HepG2 (cell line): ENCODE measurements around the gene SSU72. TPM values are rescaled to one million over a fixed set of nuclear protein-coding genes. Genes with fewer than 3 reads are reported as not detected.
A peak's percentile ranks its signal among the peaks of the same experiment; 100 is the strongest.

ENCODE experiments used
- ARID4A ChIP-seq: sonication (generic); formaldehyde crosslinking; IDR thresholded peaks from 2 replicates; pipeline ENCODE4 v1.5.0; 2020; ENCODE audit warnings: mild to moderate bottlenecking, missing genetic modification reagents, borderline replicate concordance
- ARNTL ChIP-seq: sonication (generic); formaldehyde crosslinking; IDR thresholded peaks from 2 replicates; pipeline ENCODE4 v1.4.0; 2020; ENCODE audit warnings: mild to moderate bottlenecking, missing genetic modification reagents
- ATF7 ChIP-seq, 2 experiments: fragments of 450-650 bp in 1 of 2; sonication (generic) in 1 of 2; formaldehyde crosslinking in 1 of 2; IDR thresholded peaks; 2 replicates each; pipeline versions ENCODE4 v1.4.0 to v1.6.1; 2016 to 2020; ENCODE audit warnings: antibody characterized with exemption in 1 of 2, mild to moderate bottlenecking in 1 of 2, missing genetic modification reagents in 1 of 2
- ATRX ChIP-seq: sonication (generic); formaldehyde crosslinking; IDR thresholded peaks from 2 replicates; pipeline ENCODE4 v1.4.0; 2020; ENCODE audit warnings: missing genetic modification reagents, borderline replicate concordance
- ERF ChIP-seq: IDR thresholded peaks from 2 replicates; pipeline ENCODE4 v1.6.1; 2018; ENCODE audit warnings: missing biosample characterization, missing genetic modification reagents
- ETV5 ChIP-seq: IDR thresholded peaks from 2 replicates; pipeline ENCODE4 v1.6.1; 2018; ENCODE audit warnings: missing biosample characterization, missing genetic modification reagents, inconsistent platforms, borderline replicate concordance
- IKZF1 ChIP-seq: fragments of 450-650 bp; IDR thresholded peaks from 2 replicates; pipeline ENCODE4 v1.7.1; 2016
- MBD4 ChIP-seq: IDR thresholded peaks from 2 replicates; pipeline ENCODE4 v1.6.1; 2012; ENCODE audit warnings: low read length, inconsistent platforms, borderline replicate concordance
- MIXL1 ChIP-seq: IDR thresholded peaks from 2 replicates; pipeline ENCODE4 v1.6.1; 2016
- NR2F6 ChIP-seq, 2 experiments: IDR thresholded peaks; 2 replicates each; pipeline ENCODE4 v1.6.1; 2016; ENCODE audit warnings: antibody characterized with exemption in 1 of 2, mild to moderate bottlenecking in 1 of 2
- PBX2 ChIP-seq: IDR thresholded peaks from 2 replicates; pipeline ENCODE4 v1.6.1; 2016; ENCODE audit warnings: control low read depth
- RCOR2 ChIP-seq: IDR thresholded peaks from 2 replicates; pipeline ENCODE4 v1.6.1; 2016; ENCODE audit warnings: missing biosample characterization, missing genetic modification reagents
- SAP130 ChIP-seq: IDR thresholded peaks from 2 replicates; pipeline ENCODE4 v1.6.1; 2016; ENCODE audit warnings: low read depth
- SYNCRIP ChIP-seq: fragments of 200-400 bp; formaldehyde crosslinking; IDR thresholded peaks from 2 replicates; pipeline ENCODE4 v1.6.1; 2018; ENCODE audit warnings: mild to moderate bottlenecking, low read depth, low read length; ENCODE audit not compliant: insufficient read depth
- ZBTB39 ChIP-seq: sonication (generic); formaldehyde crosslinking; IDR thresholded peaks from 2 replicates; pipeline ENCODE4 v1.5.0; 2020; ENCODE audit warnings: missing genetic modification reagents
- ZNF496 ChIP-seq: sonication (generic); formaldehyde crosslinking; IDR thresholded peaks from 2 replicates; pipeline ENCODE4 v1.8.1; 2023; ENCODE audit warnings: mild to moderate bottlenecking, moderate library complexity, missing genetic modification reagents; ENCODE audit not compliant: insufficient replicate concordance
- ZNF549 ChIP-seq: sonication (generic); formaldehyde crosslinking; IDR thresholded peaks from 2 replicates; pipeline ENCODE4 v1.5.0; 2020; ENCODE audit warnings: missing genetic modification reagents
- ZNF557 ChIP-seq: sonication (generic); formaldehyde crosslinking; IDR thresholded peaks from 2 replicates; pipeline ENCODE4 v1.4.0; 2020; ENCODE audit warnings: missing genetic modification reagents
- ZNF619 ChIP-seq: sonication (generic); formaldehyde crosslinking; IDR thresholded peaks from 2 replicates; pipeline ENCODE4 v1.4.0; 2020; ENCODE audit warnings: mild to moderate bottlenecking, missing genetic modification reagents
- ZNF749 ChIP-seq: sonication (generic); formaldehyde crosslinking; IDR thresholded peaks from 2 replicates; pipeline ENCODE4 v1.8.0; 2022; ENCODE audit warnings: mild to moderate bottlenecking, missing genetic modification reagents, moderate library complexity, borderline replicate concordance
- ZSCAN25 ChIP-seq: sonication (generic); formaldehyde crosslinking; IDR thresholded peaks from 2 replicates; pipeline ENCODE4 v1.8.0; 2022; ENCODE audit warnings: mild to moderate bottlenecking, missing genetic modification reagents
- polyA plus RNA-seq, 8 experiments: library from polyadenylated mRNA; depleted of rRNA in 3 of 8; stranded (reverse) in 7 of 8; unstranded in 1 of 8; fragments of >200 nt; fragmentation: Illumina TruSeq in 4 of 8; extraction: Trizol in 4 of 8; gene quantifications; 2 replicates each; pipeline versions ENCODE4 v1.2.1 to v1.2.3, GENCODE V29; 2011 to 2016; ENCODE audit warnings: low read depth in 4 of 8, missing spikeins in 1 of 8, mixed read lengths in 1 of 8; ENCODE audit not compliant: insufficient read depth in 1 of 8
- total RNA-seq, 5 experiments: library from RNA; depleted of rRNA; stranded (reverse); fragments of >200 nt; fragmentation: Illumina TruSeq; extraction: Trizol; gene quantifications; 2 replicates each; pipeline ENCODE4 v1.2.3, GENCODE V29; 2016; ENCODE audit warnings: low read depth in 1 of 5

The SSU72 gene
- total and polyA plus RNA-seq, 2 of the 13 experiments (the other 11 are each of a cell fraction or from before 2014, with no cell fraction given), result 42.8 to 67.1 TPM

- no peak; the same call in 1 of the 2 replicates for TF ChIP-seq ARID4A (CRISPR knock-in tag)
- TF ChIP-seq ZNF496, result no peak
- no peak for TF ChIP-seq ETV5
- TF ChIP-seq ZBTB39 (CRISPR knock-in tag), result no peak
- TF ChIP-seq SYNCRIP, result no peak
- TF ChIP-seq ARNTL (CRISPR knock-in tag), result no peak
- TF ChIP-seq MIXL1 (CRISPR knock-in tag), result no peak
- TF ChIP-seq IKZF1, result no peak
- TF ChIP-seq ERF, result no peak
- no peak for TF ChIP-seq PBX2 (CRISPR knock-in tag)
- no peak for TF ChIP-seq ZSCAN25 (CRISPR knock-in tag)
- peak; percentile 53; the same call in 1 of the 2 replicates for TF ChIP-seq SAP130
- no peak for TF ChIP-seq ZNF749 (CRISPR knock-in tag)
- TF ChIP-seq ZNF557 (CRISPR knock-in tag), result no peak
- TF ChIP-seq ZNF619 (CRISPR knock-in tag), result no peak
- no peak for TF ChIP-seq ATF7 (IDR thresholded peaks at IDR 0.05)
- no peak for TF ChIP-seq ATF7 (CRISPR knock-in tag; IDR thresholded peaks at IDR 0.05)
- TF ChIP-seq ZNF549 (CRISPR knock-in tag), result no peak
- TF ChIP-seq MBD4, result no peak
- no peak for TF ChIP-seq RCOR2
- no peak for TF ChIP-seq NR2F6 (IDR thresholded peaks at IDR 0.05)
- TF ChIP-seq NR2F6 (CRISPR knock-in tag; IDR thresholded peaks at IDR 0.05), result no peak
- no peak for TF ChIP-seq ATRX (CRISPR knock-in tag)
Observed at GRCh38 chr1:1614204-1614953, 39.7 kb upstream of the SSU72 start (continued).
